HepG2 (cell line): ENCODE results near the gene KAZN.

Experiments
- ARHGAP35 ChIP-seq: sonication (generic); formaldehyde crosslinking; IDR thresholded peaks from 2 replicates; pipeline ENCODE4 v1.9.0; 2022; ENCODE audit warnings: mild to moderate bottlenecking, inconsistent platforms, moderate library complexity, missing genetic modification reagents, borderline replicate concordance
- CTCF ChIP-seq: sonication (generic); formaldehyde crosslinking; IDR thresholded peaks from 2 replicates; pipeline ENCODE4 v1.5.0; 2020; ENCODE audit warnings: mild to moderate bottlenecking, missing genetic modification reagents, moderate library complexity
- EZH2 ChIP-seq: conservative IDR thresholded peaks from 2 replicates; pipeline ENCODE4 v1.6.1; 2012; ENCODE audit warnings: mild to moderate bottlenecking, low read depth, low read length, moderate library complexity
- FOXM1 ChIP-seq: sonication (generic); formaldehyde crosslinking; IDR thresholded peaks from 2 replicates; pipeline ENCODE4 v1.5.0; 2020; ENCODE audit warnings: missing genetic modification reagents
- GABPA ChIP-seq, 2 experiments: IDR thresholded peaks; 2 replicates each; pipeline ENCODE4 v1.6.1; 2011 to 2016; ENCODE audit warnings: low read depth in 2 of 2, low read length in 1 of 2, missing biosample characterization in 1 of 2, missing genetic modification characterization in 1 of 2
- MAFF ChIP-seq: IDR thresholded peaks from 2 replicates; pipeline ENCODE4 v1.6.1; 2011; ENCODE audit warnings: low read depth, low read length, improper control_type of control experiment
- MAX ChIP-seq: IDR thresholded peaks from 2 replicates; pipeline ENCODE4 v1.6.1; 2012; ENCODE audit warnings: inconsistent platforms
- RAD21 ChIP-seq: fragments of 450-650 bp; formaldehyde crosslinking; IDR thresholded peaks from 2 replicates; pipeline ENCODE4 v1.5.0; 2020; ENCODE audit warnings: mild to moderate bottlenecking
- SMC3 ChIP-seq: IDR thresholded peaks from 2 replicates; pipeline ENCODE4 v1.6.1; 2011; ENCODE audit warnings: low read length, improper control_type of control experiment
- ZNF264 ChIP-seq: sonication (generic); formaldehyde crosslinking; IDR thresholded peaks from 2 replicates; pipeline ENCODE4 v1.4.0; 2020; ENCODE audit warnings: missing genetic modification reagents
- ZNF451 ChIP-seq: sonication (generic); formaldehyde crosslinking; IDR thresholded peaks from 2 replicates; pipeline ENCODE4 v1.5.0; 2020; ENCODE audit warnings: mild to moderate bottlenecking, missing genetic modification reagents
- ZNF564 ChIP-seq: sonication (generic); formaldehyde crosslinking; IDR thresholded peaks from 2 replicates; pipeline ENCODE4 v1.8.1; 2023; ENCODE audit warnings: mild to moderate bottlenecking, missing genetic modification reagents
- TF ChIP-seq, protein P1 (sequence below): sonication (generic); formaldehyde crosslinking; conservative IDR thresholded peaks from 2 replicates; pipeline ENCODE4 v1.4.0; 2020; ENCODE audit warnings: missing genetic modification reagents

- TF ChIP-seq ARHGAP35 = no peak
- TF ChIP-seq FOXM1 (CRISPR knock-in tag) = no peak
- TF ChIP-seq CTCF (CRISPR knock-in tag) = no peak
- TF ChIP-seq ZNF564 (CRISPR knock-in tag) = no peak
- TF ChIP-seq MAFF = no peak
- no peak for TF ChIP-seq SMC3
- TF ChIP-seq ZNF451 (CRISPR knock-in tag) = no peak
- TF ChIP-seq ZNF264 (CRISPR knock-in tag) = no peak
- TF ChIP-seq, protein P1, sequence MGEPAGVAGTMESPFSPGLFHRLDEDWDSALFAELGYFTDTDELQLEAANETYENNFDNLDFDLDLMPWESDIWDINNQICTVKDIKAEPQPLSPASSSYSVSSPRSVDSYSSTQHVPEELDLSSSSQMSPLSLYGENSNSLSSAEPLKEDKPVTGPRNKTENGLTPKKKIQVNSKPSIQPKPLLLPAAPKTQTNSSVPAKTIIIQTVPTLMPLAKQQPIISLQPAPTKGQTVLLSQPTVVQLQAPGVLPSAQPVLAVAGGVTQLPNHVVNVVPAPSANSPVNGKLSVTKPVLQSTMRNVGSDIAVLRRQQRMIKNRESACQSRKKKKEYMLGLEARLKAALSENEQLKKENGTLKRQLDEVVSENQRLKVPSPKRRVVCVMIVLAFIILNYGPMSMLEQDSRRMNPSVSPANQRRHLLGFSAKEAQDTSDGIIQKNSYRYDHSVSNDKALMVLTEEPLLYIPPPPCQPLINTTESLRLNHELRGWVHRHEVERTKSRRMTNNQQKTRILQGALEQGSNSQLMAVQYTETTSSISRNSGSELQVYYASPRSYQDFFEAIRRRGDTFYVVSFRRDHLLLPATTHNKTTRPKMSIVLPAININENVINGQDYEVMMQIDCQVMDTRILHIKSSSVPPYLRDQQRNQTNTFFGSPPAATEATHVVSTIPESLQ = no peak
- no peak for TF ChIP-seq RAD21 (CRISPR knock-in tag)
- no peak for TF ChIP-seq MAX
- no peak for TF ChIP-seq EZH2
- no peak for TF ChIP-seq GABPA (IDR thresholded peaks at IDR 0.05; ENCODE audit: low read depth, low read length)
- no peak for TF ChIP-seq GABPA (CRISPR knock-in tag; IDR thresholded peaks at IDR 0.05; ENCODE audit: low read depth)
These were observed 485.1 kb downstream of the KAZN start for GRCh38 chr1:15083578-15083977.
